Astrocyte (in vitro differentiated cells and primary cell): ENCODE results near the gene CPAMD8.

Source experiments
- CTCF ChIP-seq: IDR thresholded peaks from 2 replicates; pipeline ENCODE4 v1.5.1; 2011; ENCODE audit warnings: low read depth, mild to moderate bottlenecking, inconsistent platforms, low read length, moderate library complexity; ENCODE audit not compliant: insufficient read depth
- EZH2 ChIP-seq: IDR thresholded peaks from 2 replicates; pipeline ENCODE4 v1.6.1; 2012; ENCODE audit warnings: mild to moderate bottlenecking, low read length, inconsistent platforms; ENCODE audit not compliant: insufficient read depth

- TF ChIP-seq EZH2 (no peak), CTCF (no peak)
Measured at GRCh38 chr19:16897029-16897855, 129.4 kb downstream of the CPAMD8 start.
